BE2C (cell line): Measurements from ENCODE around the gene HENMT1.
"Not testable (repeated sequence)": the region's sequence is repeated elsewhere in the genome, so short reads cannot be mapped to it uniquely, and the experiment has no call there.

Experiments used
- DNase-seq: peaks from one replicate; pipeline ENCODE4 v3.0.0-alpha.2; 2020
- H3K27me3 ChIP-seq: fragments of 250-450 bp; sonication (Bioruptor Pico); 2 replicates; pipeline ENCODE4 v1.5.1; 2020; ENCODE audit warnings: mild to moderate bottlenecking
- H3K36me3 ChIP-seq: fragments of 250-450 bp; sonication (Bioruptor Pico); 2 replicates; pipeline ENCODE4 v1.5.1; 2020; ENCODE audit warnings: mild to moderate bottlenecking
- H3K4me1 ChIP-seq: fragments of 250-450 bp; sonication (Bioruptor Pico); 2 replicates; pipeline ENCODE4 v1.5.1; 2020
- H3K4me3 ChIP-seq: 2 replicates; pipeline ENCODE4 v1.5.1; 2011; ENCODE audit warnings: low read depth, low read length
- H3K9me3 ChIP-seq: fragments of 250-450 bp; sonication (Bioruptor Pico); 2 replicates; pipeline ENCODE4 v1.5.1; 2020
- TF ChIP-seq, protein P1 (sequence below): IDR thresholded peaks from 2 replicates; pipeline ENCODE4 v1.5.1; 2012; ENCODE audit warnings: mild to moderate bottlenecking, low read depth, low read length

The HENMT1 gene

DNA sequence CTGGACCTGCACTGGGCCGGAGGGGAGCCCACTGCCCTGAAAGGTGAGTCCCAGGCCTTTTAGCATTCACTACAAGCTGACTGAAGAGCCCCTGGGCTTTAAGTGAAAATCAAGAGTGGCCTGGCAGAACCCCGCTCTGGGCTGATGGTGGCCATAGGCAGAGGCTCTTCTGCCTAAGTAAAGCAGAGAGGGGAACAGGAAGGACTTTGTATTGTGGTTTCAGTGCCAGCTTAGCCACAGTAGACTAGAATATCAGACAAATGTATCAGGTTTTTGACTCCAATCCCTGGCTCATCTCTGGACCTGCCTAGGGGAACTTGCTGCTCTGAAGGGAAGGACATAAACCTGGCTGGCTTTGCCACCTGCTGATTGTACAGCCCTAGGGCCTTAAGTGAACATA, 10.2 kb upstream of the HENMT1 start:
- Histone ChIP-seq H3K4me1 (no peaks in the 10 kb centered on the region), H3K27me3 (no peaks in the 10 kb centered on the region), H3K9me3 (no peaks in the 10 kb centered on the region), H3K4me3 (no peak overlapping the region), H3K36me3 (no peaks in the 10 kb centered on the region)
- no peak for DNase-seq
- TF ChIP-seq, protein P1, sequence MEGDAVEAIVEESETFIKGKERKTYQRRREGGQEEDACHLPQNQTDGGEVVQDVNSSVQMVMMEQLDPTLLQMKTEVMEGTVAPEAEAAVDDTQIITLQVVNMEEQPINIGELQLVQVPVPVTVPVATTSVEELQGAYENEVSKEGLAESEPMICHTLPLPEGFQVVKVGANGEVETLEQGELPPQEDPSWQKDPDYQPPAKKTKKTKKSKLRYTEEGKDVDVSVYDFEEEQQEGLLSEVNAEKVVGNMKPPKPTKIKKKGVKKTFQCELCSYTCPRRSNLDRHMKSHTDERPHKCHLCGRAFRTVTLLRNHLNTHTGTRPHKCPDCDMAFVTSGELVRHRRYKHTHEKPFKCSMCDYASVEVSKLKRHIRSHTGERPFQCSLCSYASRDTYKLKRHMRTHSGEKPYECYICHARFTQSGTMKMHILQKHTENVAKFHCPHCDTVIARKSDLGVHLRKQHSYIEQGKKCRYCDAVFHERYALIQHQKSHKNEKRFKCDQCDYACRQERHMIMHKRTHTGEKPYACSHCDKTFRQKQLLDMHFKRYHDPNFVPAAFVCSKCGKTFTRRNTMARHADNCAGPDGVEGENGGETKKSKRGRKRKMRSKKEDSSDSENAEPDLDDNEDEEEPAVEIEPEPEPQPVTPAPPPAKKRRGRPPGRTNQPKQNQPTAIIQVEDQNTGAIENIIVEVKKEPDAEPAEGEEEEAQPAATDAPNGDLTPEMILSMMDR, result no peak

DNA sequence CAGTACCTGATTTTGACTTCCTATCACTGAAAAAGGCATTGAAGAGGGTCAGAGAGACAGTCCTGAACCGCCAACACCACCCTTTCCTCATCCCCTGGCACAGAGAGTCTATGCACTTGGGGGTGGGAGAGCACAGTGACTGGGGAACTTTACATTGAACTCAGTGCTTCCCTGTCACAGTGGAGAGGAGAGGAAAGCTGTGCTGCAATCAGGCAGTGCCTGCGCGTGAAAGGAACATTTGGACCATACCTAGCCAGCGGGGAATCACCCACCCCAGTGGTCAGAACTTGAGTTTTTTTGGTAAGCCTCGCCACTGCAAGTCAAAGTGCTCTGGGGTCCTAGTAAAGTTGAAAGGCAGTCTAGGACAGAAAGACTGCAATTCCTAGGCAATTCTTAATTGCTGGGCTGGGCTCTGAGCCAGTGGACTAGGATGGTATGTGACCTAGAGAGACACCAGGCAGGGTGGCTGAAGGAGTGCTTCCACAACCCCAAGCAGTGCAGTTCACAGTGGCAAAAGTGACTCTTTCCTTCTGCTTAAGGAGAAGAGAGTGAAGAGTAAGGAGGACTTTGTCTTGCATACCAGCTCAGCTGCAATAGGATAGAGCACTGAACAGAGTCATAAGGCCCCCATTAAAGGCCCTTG, 9.4 kb upstream of the HENMT1 start:
- no peaks in the 10 kb centered on the region for H3K36me3 ChIP-seq
- no peak overlapping the region for H3K4me3 ChIP-seq
- DNase-seq, result no peak
- H3K9me3 ChIP-seq, result no peaks in the 10 kb centered on the region
- TF ChIP-seq, protein P1, result no peak
- no peaks in the 10 kb centered on the region for H3K27me3 ChIP-seq
- H3K4me1 ChIP-seq, result no peaks in the 10 kb centered on the region

DNA sequence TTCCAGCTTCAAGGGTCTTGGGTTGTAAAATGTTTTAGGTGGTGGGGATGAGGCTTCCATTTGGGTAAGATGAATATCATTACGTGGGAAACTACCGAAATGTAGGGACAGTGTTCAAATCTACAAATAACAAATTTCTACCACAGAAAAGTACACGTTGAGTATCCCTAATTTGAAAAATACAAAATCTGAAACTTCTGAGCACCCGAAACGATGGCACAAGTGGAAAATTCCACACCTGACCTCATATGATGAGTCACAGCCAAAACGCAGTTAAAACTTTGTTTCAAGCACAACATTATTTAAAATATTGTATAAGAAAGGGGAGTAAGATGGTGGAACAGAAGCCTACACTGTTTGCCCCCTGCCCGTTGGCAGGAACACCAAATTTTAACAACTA, 8.8 kb upstream of the HENMT1 start:
- TF ChIP-seq, protein P1, result no peak
- Histone ChIP-seq H3K4me3 (no peak overlapping the region), H3K36me3 (no peaks in the 10 kb centered on the region), H3K4me1 (no peaks in the 10 kb centered on the region), H3K9me3 (no peaks in the 10 kb centered on the region), H3K27me3 (no peaks in the 10 kb centered on the region)
- no peak for DNase-seq

DNA sequence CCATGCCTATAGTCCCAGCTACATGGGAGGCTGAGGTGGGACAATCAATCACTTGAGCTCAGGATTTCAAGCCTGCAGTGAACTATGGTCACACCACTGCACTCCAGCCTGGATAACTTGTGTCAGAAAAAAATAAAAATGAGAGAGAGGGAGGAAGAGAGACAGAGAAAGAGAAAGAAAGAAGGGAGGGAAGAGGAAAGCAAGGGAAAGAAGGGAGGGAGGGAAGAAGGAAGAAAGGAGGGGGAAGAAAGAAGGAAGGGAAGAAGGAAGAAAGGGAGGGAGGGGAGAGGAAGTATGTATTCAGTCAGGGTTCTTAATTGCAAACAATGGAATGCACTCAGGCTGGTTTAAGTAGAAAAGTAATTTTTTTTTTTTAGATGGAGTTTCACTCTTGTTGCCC, 7.9 kb upstream of the HENMT1 start:
- Histone ChIP-seq H3K4me1 (no peaks in the 10 kb centered on the region), H3K27me3 (no peaks in the 10 kb centered on the region), H3K36me3 (no peaks in the 10 kb centered on the region), H3K4me3 (no peak overlapping the region), H3K9me3 (no peaks in the 10 kb centered on the region)
- TF ChIP-seq, protein P1, result no peak
- DNase-seq, result no peak

DNA sequence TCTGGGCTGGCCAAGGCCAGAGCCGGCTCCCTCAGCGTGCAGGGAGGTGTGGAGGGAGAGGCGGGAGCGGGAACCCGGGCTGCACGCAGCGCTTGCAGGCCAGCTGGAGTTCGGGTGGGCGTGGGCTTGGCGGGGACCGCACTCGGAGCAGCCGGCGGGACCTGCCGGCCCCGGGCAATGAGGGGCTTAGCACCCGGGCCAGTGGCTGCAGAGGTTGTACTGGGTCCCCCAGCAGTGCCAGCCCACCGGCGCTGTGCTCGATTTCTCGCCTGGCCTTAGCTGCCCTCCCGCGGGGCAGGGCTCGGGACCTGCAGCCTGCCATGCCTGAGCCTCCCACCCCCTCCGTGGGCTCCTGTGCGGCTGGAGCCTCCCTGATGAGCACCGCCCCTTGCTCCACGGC, 6.5 kb upstream of the HENMT1 start:
- not testable (repeated sequence) for H3K4me3 ChIP-seq, H3K9me3 ChIP-seq, H3K36me3 ChIP-seq, H3K4me1 ChIP-seq, DNase-seq, H3K27me3 ChIP-seq

DNA sequence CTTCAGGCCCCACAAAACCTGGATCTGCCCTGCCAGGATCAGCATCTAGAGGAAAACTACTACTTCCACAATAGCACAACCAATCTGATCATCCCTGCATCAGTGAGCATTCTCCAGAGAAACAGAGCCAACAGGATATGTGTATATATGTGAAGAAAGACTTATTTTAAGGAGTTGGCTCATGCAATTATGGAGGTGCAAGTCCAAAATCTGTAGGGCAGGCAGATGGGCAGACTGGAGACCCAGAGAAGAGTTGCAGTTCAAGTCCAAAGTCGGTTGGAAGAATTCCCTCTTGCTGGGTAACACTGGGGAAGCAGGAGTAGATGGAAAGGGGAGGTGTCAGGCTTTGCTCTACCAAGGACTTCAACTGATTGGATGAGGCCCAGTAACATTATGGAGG, 4.9 kb upstream of the HENMT1 start:
- no peak overlapping the region for H3K4me3 ChIP-seq
- peaks cover 4% of the 10 kb centered on the region for H3K9me3 ChIP-seq
- no peak for DNase-seq
- peaks cover 6% of the 10 kb centered on the region; the same call in 1 of the 2 replicates for H3K27me3 ChIP-seq
- TF ChIP-seq, protein P1, result no peak
- H3K36me3 ChIP-seq, result no peaks in the 10 kb centered on the region
- no peaks in the 10 kb centered on the region for H3K4me1 ChIP-seq
